ENCODE measurements around the gene PLPP6.
A peak's percentile ranks its signal among the peaks of the same experiment; 100 is the strongest.
"Not testable (repeated sequence)": the region's sequence is repeated elsewhere in the genome, so short reads cannot be mapped to it uniquely, and the experiment has no call there.

Gene PLPP6

GRCh38 chr9:4662108-4662988 is at the start of gene PLPP6:
TSS of gene PLPP6 (plus strand) at chr9:4662294. CDS start at chr9:4662376, 82 bp downstream.
- DNase-seq, result peak; percentile 78

DNA sequence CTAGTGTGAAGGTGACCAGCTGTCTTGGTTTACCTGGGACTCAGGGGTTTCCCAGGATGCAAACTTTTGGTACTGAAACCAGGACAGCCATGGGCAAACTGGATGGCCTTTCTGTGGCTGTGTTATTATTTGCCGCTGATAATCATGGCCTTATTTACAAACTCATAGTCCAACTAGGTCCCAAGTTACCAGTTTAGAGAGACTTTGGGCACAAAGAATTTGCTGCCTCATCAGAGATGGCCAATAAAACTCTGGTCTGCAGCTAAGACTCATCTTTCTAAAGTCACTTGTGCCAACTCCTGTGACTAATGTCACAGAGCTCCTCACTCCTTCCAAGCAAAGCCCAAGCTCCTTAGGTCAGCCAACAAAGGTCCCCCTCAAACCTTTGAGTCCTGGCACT is 47.5 kb upstream of the PLPP6 start:
- no peak for DNase-seq

- DNase-seq, result no peak
Measured at GRCh38 chr9:4615251-4615650, 46.8 kb upstream of the PLPP6 start.

- no peak for DNase-seq
Measured at GRCh38 chr9:4615778-4616177, 46.3 kb upstream of the PLPP6 start.

DNA sequence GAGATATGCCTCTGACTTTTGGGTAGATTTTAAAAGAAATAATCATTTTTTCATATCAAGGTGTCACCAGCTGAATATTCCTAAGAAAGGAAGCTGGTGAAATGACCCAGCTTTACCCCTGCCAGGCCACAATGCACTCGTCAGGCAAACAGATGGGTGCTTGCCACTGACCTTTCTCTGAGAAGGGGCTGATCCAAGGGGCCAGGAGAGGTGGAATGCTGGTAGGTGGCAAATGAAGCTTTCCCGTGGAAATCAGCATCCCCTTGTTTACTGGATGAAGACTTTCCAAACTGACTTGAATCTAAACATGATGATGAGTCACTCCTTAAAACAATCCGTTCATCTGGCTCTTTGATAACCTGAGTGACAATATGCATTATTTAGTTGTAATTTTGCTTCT is 44.3 kb upstream of the PLPP6 start:
- DNase-seq, result no peak

- no peak for DNase-seq
Measured at GRCh38 chr9:4618700-4619099, 43.4 kb upstream of the PLPP6 start.

DNA sequence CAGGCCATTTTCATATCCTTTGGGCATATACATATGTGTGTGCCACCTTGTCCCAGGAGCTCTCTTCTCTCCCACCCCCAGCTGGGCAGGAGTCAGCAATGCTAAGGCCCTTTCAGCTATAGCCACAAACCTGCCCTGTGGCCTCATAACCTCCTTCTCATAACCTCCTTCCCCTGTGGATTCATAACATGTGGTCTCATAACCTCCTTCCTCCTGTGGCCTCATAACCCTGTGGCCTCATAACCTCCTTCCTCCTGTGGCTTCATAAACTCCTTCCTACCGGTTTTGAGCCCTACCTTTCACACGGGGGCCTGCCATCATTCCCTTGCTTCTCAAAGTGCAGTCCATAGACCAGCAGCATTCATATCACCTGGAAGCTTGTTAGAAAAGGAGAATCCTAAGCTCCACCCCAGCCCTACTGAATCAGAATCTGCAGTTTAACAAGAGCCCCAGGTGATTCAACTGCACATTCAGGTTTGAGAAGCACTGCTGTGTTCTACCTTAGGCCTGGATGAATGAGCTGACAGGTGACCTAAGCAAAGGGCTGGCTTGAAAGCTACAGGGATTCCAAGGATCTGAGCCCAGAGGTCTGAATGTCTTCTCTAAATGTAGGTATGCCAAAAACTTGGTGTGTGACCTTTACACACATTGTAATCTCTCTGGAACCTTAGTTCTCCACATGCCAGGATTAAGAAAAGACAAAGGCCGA is 41.9 kb upstream of the PLPP6 start:
- DNase-seq, result no peak

GRCh38 chr9:4620881-4621555 is 41.1 kb upstream of the PLPP6 start:
- DNase-seq, result no peak

GRCh38 chr9:4622016-4622415 is 40.1 kb upstream of the PLPP6 start:
- DNase-seq, result no peak

DNA sequence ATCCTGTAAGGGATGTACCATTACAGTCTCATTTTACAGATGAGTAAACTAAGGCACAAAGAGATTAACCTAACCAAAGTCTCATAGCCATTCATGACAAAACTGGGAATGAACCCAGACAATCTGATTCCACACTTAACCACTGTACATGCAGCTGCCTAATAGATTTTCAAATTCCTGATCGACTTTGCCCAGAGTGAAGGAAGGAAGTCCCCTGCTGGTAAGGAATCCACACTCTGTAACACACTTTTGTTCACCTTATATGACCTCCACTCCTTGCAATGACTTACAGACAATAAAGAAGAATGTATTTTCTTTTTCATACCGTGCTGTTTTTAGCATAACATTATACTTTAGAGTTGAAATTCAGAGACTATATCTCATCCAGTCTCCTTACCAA is 31.3 kb upstream of the PLPP6 start:
- no peak for DNase-seq

GRCh38 chr9:4638968-4639367 is 23.1 kb upstream of the PLPP6 start:
- no peak for DNase-seq

GRCh38 chr9:4639420-4639819 is 22.7 kb upstream of the PLPP6 start:
- no peak for DNase-seq

GRCh38 chr9:4640027-4640426 is 22.1 kb upstream of the PLPP6 start:
- no peak for DNase-seq

GRCh38 chr9:4642351-4642750 is 19.7 kb upstream of the PLPP6 start:
- DNase-seq, result no peak

DNA sequence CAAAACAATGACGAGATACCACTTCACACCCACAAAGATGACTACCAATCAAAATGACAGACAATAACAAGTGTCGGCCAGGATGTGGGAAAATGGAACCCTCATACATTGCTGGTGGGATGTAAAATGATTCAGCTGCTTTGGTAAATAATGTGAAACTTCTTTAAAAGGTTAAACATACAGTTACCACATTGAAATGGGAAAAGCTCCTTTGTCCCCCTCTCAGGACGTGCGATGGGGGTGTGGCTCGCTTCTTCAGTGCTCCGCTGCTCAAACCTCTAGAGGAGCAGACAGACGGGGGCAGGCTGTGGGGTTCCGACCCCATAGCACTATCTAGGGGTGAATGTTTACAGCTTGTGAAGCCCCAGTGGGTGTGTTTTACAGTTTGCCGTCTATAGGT is 8.0 kb upstream of the PLPP6 start:
- no peak for DNase-seq

DNA sequence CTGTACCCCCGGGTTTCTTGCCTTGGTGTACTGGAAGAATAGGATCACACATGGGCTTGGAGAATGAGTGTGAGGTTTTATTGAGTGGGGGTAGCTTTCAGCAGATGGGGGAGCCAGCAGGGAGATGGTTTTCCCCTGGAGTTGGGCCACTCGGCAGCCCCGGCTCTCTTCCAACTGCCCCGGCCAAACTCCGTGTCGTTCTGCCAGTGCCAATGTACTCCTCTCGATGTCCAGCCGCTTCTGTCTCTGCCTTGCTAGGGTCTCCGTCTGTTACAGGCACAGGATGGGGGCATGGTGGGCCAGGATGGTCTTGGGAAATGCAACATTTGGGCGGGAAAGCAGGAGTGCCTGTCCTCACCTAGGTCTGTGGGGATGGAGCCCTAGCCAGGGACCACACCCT is 7.6 kb upstream of the PLPP6 start:
- no peak for DNase-seq

- not testable (repeated sequence) for DNase-seq
Measured at GRCh38 chr9:4656196-4656595, 5.9 kb upstream of the PLPP6 start.

GRCh38 chr9:4656621-4657020 is 5.5 kb upstream of the PLPP6 start:
- DNase-seq, result no peak

- DNase-seq, result no peak
Measured at GRCh38 chr9:4657426-4658159, 4.5 kb upstream of the PLPP6 start.

DNA sequence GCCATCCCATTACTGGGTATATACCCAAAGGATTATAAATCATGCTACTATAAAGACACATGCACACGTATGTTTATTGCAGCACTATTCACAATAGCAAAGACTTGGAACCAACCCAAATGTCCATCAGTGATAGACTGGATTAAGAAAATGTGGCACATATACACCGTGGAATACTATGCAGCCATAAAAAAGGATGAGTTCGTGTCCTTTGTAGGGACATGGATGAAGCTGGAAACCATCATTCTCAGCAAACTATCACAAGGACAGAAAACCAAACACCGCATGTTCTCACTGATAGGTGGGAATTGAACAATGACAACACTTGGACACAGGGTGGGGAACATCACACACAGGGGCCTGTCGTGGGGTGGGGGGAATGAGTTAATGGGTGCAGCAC is 1.4 kb upstream of the PLPP6 start:
- DNase-seq, result not testable (repeated sequence)

DNA sequence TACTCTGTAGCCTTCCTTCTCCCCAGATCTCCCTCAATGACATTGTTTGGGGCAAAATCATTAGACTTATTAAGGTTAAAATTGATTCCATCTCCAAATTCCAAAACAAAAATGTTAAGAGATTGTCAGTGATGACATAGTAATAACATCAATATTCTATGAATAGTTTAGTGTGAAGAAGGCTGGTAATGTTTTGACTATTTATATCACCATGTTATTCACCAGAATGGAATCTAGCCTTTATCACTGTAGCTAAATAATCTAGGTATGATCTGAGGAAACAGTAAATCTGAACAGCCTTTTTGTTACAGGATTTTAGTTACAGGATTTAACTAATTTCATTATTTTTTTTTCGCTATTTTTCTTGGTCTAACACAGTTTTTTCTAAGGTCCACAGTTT is 929 bp upstream of the PLPP6 start:
- no peak for DNase-seq

DNA sequence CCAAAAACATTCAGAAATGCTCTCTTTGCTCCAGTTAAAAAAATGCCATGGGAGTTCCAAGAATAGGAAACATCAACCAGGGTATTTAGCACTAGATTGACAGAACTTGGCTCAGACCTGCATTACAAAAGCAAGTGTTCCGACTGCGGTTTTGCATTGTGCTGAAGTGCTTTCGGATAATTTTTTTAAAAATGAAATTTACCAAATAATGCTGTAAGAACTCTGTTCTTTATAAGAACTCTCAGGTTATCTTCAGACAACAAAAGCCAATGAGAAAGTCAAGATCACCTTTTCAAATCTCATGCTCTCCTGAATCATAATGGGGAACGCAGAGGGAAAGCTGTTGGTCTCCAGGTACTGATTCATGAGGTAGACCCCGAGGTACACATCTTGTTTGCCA is 483 bp upstream of the PLPP6 start:
- no peak for DNase-seq

Measured in NCI-H510A (cell line).